Measurements from ENCODE around the gene SERTM2. TPM values are rescaled to one million over a fixed set of nuclear protein-coding genes. Genes with fewer than 3 reads are reported as not detected.

SERTM2 gene
- total RNA-seq, 6 experiments from 2014 or later: 0.06 to 29.1 (median 0.25) TPM

DNA sequence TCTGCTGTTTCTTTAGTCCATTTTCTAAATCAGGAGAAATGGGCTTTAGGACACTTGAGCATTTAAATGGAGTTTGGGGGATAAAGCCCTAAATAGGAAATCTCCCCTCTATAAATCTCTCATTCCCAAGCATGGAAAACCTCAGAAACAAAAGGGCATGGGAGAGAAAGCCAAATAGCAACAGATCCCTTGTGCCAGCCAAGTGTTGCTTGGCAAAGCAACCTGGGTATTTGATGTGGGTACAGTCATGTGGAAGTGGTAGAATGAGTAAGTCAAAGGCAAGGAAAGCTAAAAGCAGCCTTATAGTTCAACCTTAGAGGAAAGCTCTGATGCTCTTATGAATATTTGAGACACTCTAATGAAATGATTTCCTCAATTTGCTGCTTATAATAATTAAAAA is 29.5 kb upstream of the SERTM2 start:
- H3K4me1 ChIP-seq: no peaks in the 10 kb centered on the region
- H3K27me3 ChIP-seq: no peaks in the 10 kb centered on the region
- no peaks in the 10 kb centered on the region for H3K36me3 ChIP-seq
- intact Hi-C loops (cut with DNase I): no loop called here
- DNase-seq (no peak), ATAC-seq (no peak)
- no peak overlapping the region for H3K27ac ChIP-seq
- no peak overlapping the region for H3K4me3 ChIP-seq
- no peaks in the 10 kb centered on the region for H3K9me3 ChIP-seq
- TF ChIP-seq, protein P1, sequence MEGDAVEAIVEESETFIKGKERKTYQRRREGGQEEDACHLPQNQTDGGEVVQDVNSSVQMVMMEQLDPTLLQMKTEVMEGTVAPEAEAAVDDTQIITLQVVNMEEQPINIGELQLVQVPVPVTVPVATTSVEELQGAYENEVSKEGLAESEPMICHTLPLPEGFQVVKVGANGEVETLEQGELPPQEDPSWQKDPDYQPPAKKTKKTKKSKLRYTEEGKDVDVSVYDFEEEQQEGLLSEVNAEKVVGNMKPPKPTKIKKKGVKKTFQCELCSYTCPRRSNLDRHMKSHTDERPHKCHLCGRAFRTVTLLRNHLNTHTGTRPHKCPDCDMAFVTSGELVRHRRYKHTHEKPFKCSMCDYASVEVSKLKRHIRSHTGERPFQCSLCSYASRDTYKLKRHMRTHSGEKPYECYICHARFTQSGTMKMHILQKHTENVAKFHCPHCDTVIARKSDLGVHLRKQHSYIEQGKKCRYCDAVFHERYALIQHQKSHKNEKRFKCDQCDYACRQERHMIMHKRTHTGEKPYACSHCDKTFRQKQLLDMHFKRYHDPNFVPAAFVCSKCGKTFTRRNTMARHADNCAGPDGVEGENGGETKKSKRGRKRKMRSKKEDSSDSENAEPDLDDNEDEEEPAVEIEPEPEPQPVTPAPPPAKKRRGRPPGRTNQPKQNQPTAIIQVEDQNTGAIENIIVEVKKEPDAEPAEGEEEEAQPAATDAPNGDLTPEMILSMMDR (IDR thresholded peaks at IDR 0.05): no peak
- no peak for TF ChIP-seq POLR2A (IDR thresholded peaks at IDR 0.05)

DNA sequence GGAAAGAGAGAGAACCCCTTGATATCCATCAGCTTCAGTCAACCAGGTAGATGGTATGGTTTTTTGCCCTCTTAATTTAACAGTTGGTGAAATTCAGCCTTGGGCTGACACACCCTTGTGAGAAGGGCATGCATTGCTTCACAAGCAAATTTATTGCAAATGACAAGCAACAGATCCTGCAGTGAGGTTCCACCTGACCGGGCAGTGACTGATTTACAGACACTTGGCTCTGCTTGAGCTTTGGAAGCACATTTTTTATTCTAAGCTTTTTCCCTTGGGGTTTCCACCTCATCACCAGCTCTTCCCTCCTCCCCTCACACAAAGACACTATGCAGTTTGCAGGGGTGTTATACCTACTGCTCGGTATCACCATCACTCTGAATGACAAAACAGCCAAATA is 28.3 kb upstream of the SERTM2 start:
- DNase-seq (no peak), ATAC-seq (no peak)
- intact Hi-C loops (cut with DNase I): no loop called here
- no peaks in the 10 kb centered on the region for H3K36me3 ChIP-seq
- no peak overlapping the region for H3K27ac ChIP-seq
- no peaks in the 10 kb centered on the region for H3K9me3 ChIP-seq
- TF ChIP-seq, protein P1 (IDR thresholded peaks at IDR 0.05): no peak
- no peak for TF ChIP-seq POLR2A (IDR thresholded peaks at IDR 0.05)
- WGBS (ENCODE audit: insufficient coverage, low coverage, low lambda C conversion rate, missing lambda C conversion rate): 36% methylated on average over 2 of the region's 2 CpGs
- H3K27me3 ChIP-seq: no peaks in the 10 kb centered on the region
- H3K4me1 ChIP-seq: no peaks in the 10 kb centered on the region
- H3K4me3 ChIP-seq: no peak overlapping the region

DNA sequence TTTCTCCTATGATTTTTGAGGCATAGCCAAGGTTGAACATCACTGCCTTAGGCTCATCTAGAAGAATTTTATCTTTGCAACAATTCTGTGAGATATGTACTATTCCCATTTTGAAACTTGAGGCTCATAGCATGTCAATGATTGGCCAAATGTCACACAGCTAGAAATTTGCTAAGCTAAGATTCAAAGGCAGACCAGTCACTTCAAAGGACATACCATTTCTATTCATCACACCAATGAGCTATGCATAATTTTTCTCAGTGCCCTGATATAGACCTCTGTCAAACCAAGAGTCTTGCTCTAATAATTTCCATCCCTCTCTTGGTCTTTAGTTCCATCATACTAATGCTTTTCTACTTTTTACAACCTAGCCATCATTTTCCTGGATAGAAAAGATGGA is 27.6 kb upstream of the SERTM2 start:
- DNase-seq (no peak), ATAC-seq (no peak)
- no peaks in the 10 kb centered on the region for H3K9me3 ChIP-seq
- no peaks in the 10 kb centered on the region for H3K4me1 ChIP-seq
- no peak for TF ChIP-seq POLR2A (IDR thresholded peaks at IDR 0.05)
- TF ChIP-seq, protein P1 (IDR thresholded peaks at IDR 0.05): no peak
- no peaks in the 10 kb centered on the region for H3K27me3 ChIP-seq
- intact Hi-C loops (cut with DNase I): no loop called here
- H3K27ac ChIP-seq: no peak overlapping the region
- H3K4me3 ChIP-seq: no peak overlapping the region
- H3K36me3 ChIP-seq: no peaks in the 10 kb centered on the region

DNA sequence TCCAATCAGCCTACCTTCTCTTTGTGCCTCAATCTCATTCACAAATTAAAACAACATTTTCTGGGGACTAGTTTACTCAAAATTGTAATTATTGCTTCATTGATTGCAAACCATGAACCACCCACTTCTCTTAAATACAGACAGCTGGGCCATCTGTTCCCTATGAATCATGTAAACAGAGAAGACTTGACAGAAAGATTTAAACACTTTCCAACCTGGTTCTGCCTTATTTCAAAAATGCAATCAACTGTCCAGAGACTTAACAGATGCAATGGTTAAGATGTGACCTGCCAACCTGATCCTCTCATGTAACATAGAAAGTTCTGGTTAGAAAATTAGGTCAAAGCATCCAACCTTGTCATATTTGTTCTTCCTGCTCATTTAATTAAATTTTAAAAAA is 20.8 kb upstream of the SERTM2 start:
- Histone ChIP-seq H3K27me3 (no peaks in the 10 kb centered on the region), H3K4me3 (no peak overlapping the region), H3K36me3 (no peaks in the 10 kb centered on the region), H3K9me3 (no peaks in the 10 kb centered on the region), H3K4me1 (no peaks in the 10 kb centered on the region), H3K27ac (no peak overlapping the region)
- DNase-seq (no peak), ATAC-seq (no peak)
- TF ChIP-seq POLR2A (IDR thresholded peaks at IDR 0.05): no peak
- TF ChIP-seq, protein P1 (IDR thresholded peaks at IDR 0.05): no peak
- intact Hi-C loops (cut with DNase I): no loop called here

DNA sequence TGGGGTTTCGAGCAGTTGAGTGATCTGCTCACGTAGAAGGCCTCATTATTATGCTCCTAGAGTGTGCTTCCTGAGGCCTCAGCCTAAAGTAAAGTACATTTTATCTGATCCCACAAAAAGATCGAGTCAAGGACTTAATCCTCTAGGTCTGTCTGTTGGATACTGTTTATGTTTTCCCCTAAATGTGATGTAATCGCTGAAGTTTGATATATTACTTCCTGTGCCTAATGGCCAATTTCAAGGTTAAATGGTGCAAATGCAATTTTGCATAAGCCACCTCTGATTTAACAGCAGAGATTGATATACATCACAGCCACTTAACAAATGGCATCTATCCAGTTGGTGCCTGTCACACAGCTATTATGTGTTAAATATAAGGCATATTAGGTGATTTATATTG is 19.4 kb upstream of the SERTM2 start:
- no peak for DNase-seq
- Histone ChIP-seq H3K4me3 (no peak overlapping the region), H3K9me3 (no peaks in the 10 kb centered on the region), H3K27me3 (no peaks in the 10 kb centered on the region), H3K4me1 (no peaks in the 10 kb centered on the region), H3K36me3 (no peaks in the 10 kb centered on the region), H3K27ac (no peak overlapping the region)
- TF ChIP-seq, protein P1 (IDR thresholded peaks at IDR 0.05): no peak
- TF ChIP-seq POLR2A (IDR thresholded peaks at IDR 0.05): no peak
- ATAC-seq: no peak
- 60% methylated on average over 4 of the region's 4 CpGs for WGBS (ENCODE audit: insufficient coverage, low coverage, low lambda C conversion rate, missing lambda C conversion rate)
- intact Hi-C loops (cut with DNase I): no loop called here
